Measurements from ENCODE around the gene SMIM35. TPM values are rescaled to one million over a fixed set of nuclear protein-coding genes. Genes with fewer than 3 reads are reported as not detected.

SMIM35 gene
- total and polyA plus RNA-seq, 7 donors: 0.09 TPM; not detected in 6

- Histone ChIP-seq H3K9me3 (no peaks in the 10 kb centered on the region), H3K36me3 (ENCODE audit: insufficient read depth in 1 of 2, low read depth in 1 of 2) (no peaks in the 10 kb centered on the region), H3K27ac (no peak overlapping the region), H3K27me3 (ENCODE audit: insufficient read depth in 3 of 3, low read length in 2 of 3) (peaks cover 0 to 4% (median 0%) of the 10 kb centered on the region in 3 donors), H3K4me3 (no peak overlapping the region), H3K4me1 (no peaks in the 10 kb centered on the region)
- DNase-seq (no peak), ATAC-seq (no peak)
- no peak for TF ChIP-seq CTCF (IDR thresholded peaks at IDR 0.05)
- WGBS, 3 donors: 77 to 89% (median 84%) methylated on average over 4 of the region's 4 CpGs
- intact Hi-C loops (cut with DNase I): no loop called here
Measured at GRCh38 chr11:118027694-118028093, 59.1 kb downstream of the SMIM35 start.

- Histone ChIP-seq H3K36me3 (ENCODE audit: insufficient read depth in 1 of 2, low read depth in 1 of 2) (no peaks in the 10 kb centered on the region), H3K9me3 (peaks cover 4% of the 10 kb centered on the region), H3K4me1 (no peaks in the 10 kb centered on the region), H3K4me3 (no peak overlapping the region), H3K27ac (no peak overlapping the region), H3K27me3 (ENCODE audit: insufficient read depth in 3 of 3, low read length in 2 of 3) (peaks cover 0 to 3% (median 1%) of the 10 kb centered on the region in 3 donors)
- ATAC-seq (no peak), DNase-seq (no peak)
- intact Hi-C loops (cut with DNase I): no loop called here
- WGBS, 3 donors: 91 to 94% (median 92%) methylated on average over 1 of the region's 1 CpG
- no peak for TF ChIP-seq CTCF (IDR thresholded peaks at IDR 0.05)
Measured at GRCh38 chr11:118021146-118021545, 65.6 kb downstream of the SMIM35 start.

GRCh38 chr11:118018401-118018800, 68.4 kb downstream of the SMIM35 start:
- TF ChIP-seq CTCF (IDR thresholded peaks at IDR 0.05): no peak
- Histone ChIP-seq H3K4me1 (no peaks in the 10 kb centered on the region), H3K36me3 (ENCODE audit: insufficient read depth in 1 of 2, low read depth in 1 of 2) (no peaks in the 10 kb centered on the region), H3K4me3 (no peak overlapping the region), H3K27ac (no peak overlapping the region), H3K9me3 (peaks cover 4% of the 10 kb centered on the region), H3K27me3 (ENCODE audit: insufficient read depth in 3 of 3, low read length in 2 of 3) (peaks cover 0 to 5% (median 3%) of the 10 kb centered on the region in 3 donors)
- ATAC-seq (no peak), DNase-seq (no peak)
- intact Hi-C loops (cut with DNase I): no loop called here
- WGBS, 3 donors: 86 to 93% (median 89%) methylated on average over 2 of the region's 2 CpGs

GRCh38 chr11:118017631-118018315, 69.0 kb downstream of the SMIM35 start:
- Histone ChIP-seq H3K27me3 (ENCODE audit: insufficient read depth in 3 of 3, low read length in 2 of 3) (peaks cover 0 to 6% (median 3%) of the 10 kb centered on the region in 3 donors), H3K27ac (no peak overlapping the region), H3K4me1 (no peaks in the 10 kb centered on the region), H3K9me3 (peaks cover 4% of the 10 kb centered on the region), H3K36me3 (ENCODE audit: insufficient read depth in 1 of 2, low read depth in 1 of 2) (no peaks in the 10 kb centered on the region), H3K4me3 (no peak overlapping the region)
- ATAC-seq (no peak), DNase-seq (no peak)
- intact Hi-C loops (cut with DNase I): no loop called here
- WGBS, 3 donors: 60 to 65% (median 61%) methylated on average over 4 of the region's 4 CpGs
- no peak for TF ChIP-seq CTCF (IDR thresholded peaks at IDR 0.05)

- no peak overlapping the region for H3K4me3 ChIP-seq
- peaks cover 0 to 6% (median 3%) of the 10 kb centered on the region in 3 donors for H3K27me3 ChIP-seq (ENCODE audit: insufficient read depth in 3 of 3, low read length in 2 of 3)
- H3K27ac ChIP-seq: no peak overlapping the region
- no peaks in the 10 kb centered on the region for H3K4me1 ChIP-seq
- no peak for TF ChIP-seq CTCF (IDR thresholded peaks at IDR 0.05)
- H3K9me3 ChIP-seq: peaks cover 4% of the 10 kb centered on the region
- intact Hi-C loops (cut with DNase I): no loop called here
- DNase-seq (no peak), ATAC-seq (no peak)
- no peaks in the 10 kb centered on the region for H3K36me3 ChIP-seq (ENCODE audit: insufficient read depth in 1 of 2, low read depth in 1 of 2)
- 54 to 62% (median 60%) methylated on average over 3 of the region's 3 CpGs for WGBS, 3 donors
Measured at GRCh38 chr11:118017111-118017510, 69.7 kb downstream of the SMIM35 start.

All from psoas muscle (tissue), 8 donors.